ENCODE results near the gene ATP5F1A.
A peak's percentile ranks its signal among the peaks of the same experiment; 100 is the strongest.

Gene ATP5F1A

GRCh38 chr18:46051731-46052461 lies 46.2 kb downstream of the ATP5F1A start:
- TF ChIP-seq TEAD4 (IDR thresholded peaks at IDR 0.05) (no peak), TAF1 (IDR thresholded peaks at IDR 0.05; ENCODE audit: low read depth) (no peak), MAX (IDR thresholded peaks at IDR 0.05) (no peak), EGR1 (IDR thresholded peaks at IDR 0.05) (no peak), CREB1 (IDR thresholded peaks at IDR 0.05; ENCODE audit: low read depth) (no peak), RAD21 (IDR thresholded peaks at IDR 0.05; ENCODE audit: low read depth) (no peak), USF1 (IDR thresholded peaks at IDR 0.05) (no peak), FOXM1 (IDR thresholded peaks at IDR 0.05; ENCODE audit: borderline replicate concordance, low read depth) (no peak), ZBTB7A (IDR thresholded peaks at IDR 0.05; ENCODE audit: low read depth) (no peak), NFIC (IDR thresholded peaks at IDR 0.05) (no peak), TCF12 (IDR thresholded peaks at IDR 0.05; ENCODE audit: low read depth) (no peak), EP300 (IDR thresholded peaks at IDR 0.05; ENCODE audit: borderline replicate concordance) (no peak), YY1 (IDR thresholded peaks at IDR 0.05; ENCODE audit: low read depth) (no peak)

- TF ChIP-seq TCF12 (IDR thresholded peaks at IDR 0.05; ENCODE audit: low read depth) (no peak), CEBPB (IDR thresholded peaks at IDR 0.05) (peak; percentile 66)
Measured at GRCh38 chr18:46050268-46050667, 47.8 kb downstream of the ATP5F1A start.

GRCh38 chr18:46048641-46049040 lies 49.5 kb downstream of the ATP5F1A start:
- no peak for TF ChIP-seq EP300 (IDR thresholded peaks at IDR 0.05; ENCODE audit: borderline replicate concordance)
- TF ChIP-seq RAD21 (IDR thresholded peaks at IDR 0.05; ENCODE audit: low read depth): no peak
- no peak for TF ChIP-seq MAX (IDR thresholded peaks at IDR 0.05)
- TF ChIP-seq FOXM1 (IDR thresholded peaks at IDR 0.05; ENCODE audit: borderline replicate concordance, low read depth): no peak
- TF ChIP-seq ZBTB7A (IDR thresholded peaks at IDR 0.05; ENCODE audit: low read depth): no peak
- no peak for TF ChIP-seq TAF1 (IDR thresholded peaks at IDR 0.05; ENCODE audit: low read depth)

GRCh38 chr18:46046688-46047087 lies 51.4 kb downstream of the ATP5F1A start:
- TF ChIP-seq RAD21 (IDR thresholded peaks at IDR 0.05; ENCODE audit: low read depth): no peak
- no peak for TF ChIP-seq CREB1 (IDR thresholded peaks at IDR 0.05; ENCODE audit: low read depth)
- no peak for TF ChIP-seq REST (IDR thresholded peaks at IDR 0.05; ENCODE audit: low read depth)
- no peak for TF ChIP-seq USF1 (IDR thresholded peaks at IDR 0.05)
- TF ChIP-seq MAX (IDR thresholded peaks at IDR 0.05): no peak
- TF ChIP-seq YY1 (IDR thresholded peaks at IDR 0.05; ENCODE audit: low read depth): no peak
- TF ChIP-seq NFIC (IDR thresholded peaks at IDR 0.05): no peak
- TF ChIP-seq EGR1 (IDR thresholded peaks at IDR 0.05): no peak
- no peak for TF ChIP-seq ZBTB7A (IDR thresholded peaks at IDR 0.05; ENCODE audit: low read depth)
- no peak for TF ChIP-seq TAF1 (IDR thresholded peaks at IDR 0.05; ENCODE audit: low read depth)
- TF ChIP-seq FOXM1 (IDR thresholded peaks at IDR 0.05; ENCODE audit: borderline replicate concordance, low read depth): no peak
- no peak for TF ChIP-seq TCF12 (IDR thresholded peaks at IDR 0.05; ENCODE audit: low read depth)
- no peak for TF ChIP-seq TEAD4 (IDR thresholded peaks at IDR 0.05)
- no peak for TF ChIP-seq CEBPB (IDR thresholded peaks at IDR 0.05)
- no peak for TF ChIP-seq EP300 (IDR thresholded peaks at IDR 0.05; ENCODE audit: borderline replicate concordance)

GRCh38 chr18:46046126-46046525 lies 52.0 kb downstream of the ATP5F1A start:
- no peak for TF ChIP-seq USF1 (IDR thresholded peaks at IDR 0.05)
- TF ChIP-seq ZBTB7A (IDR thresholded peaks at IDR 0.05; ENCODE audit: low read depth): no peak
- TF ChIP-seq YY1 (IDR thresholded peaks at IDR 0.05; ENCODE audit: low read depth): no peak
- TF ChIP-seq CREB1 (IDR thresholded peaks at IDR 0.05; ENCODE audit: low read depth): no peak
- no peak for TF ChIP-seq EGR1 (IDR thresholded peaks at IDR 0.05)
- no peak for TF ChIP-seq FOXM1 (IDR thresholded peaks at IDR 0.05; ENCODE audit: borderline replicate concordance, low read depth)
- TF ChIP-seq MAX (IDR thresholded peaks at IDR 0.05): no peak
- TF ChIP-seq NFIC (IDR thresholded peaks at IDR 0.05): no peak
- TF ChIP-seq RAD21 (IDR thresholded peaks at IDR 0.05; ENCODE audit: low read depth): no peak
- TF ChIP-seq CEBPB (IDR thresholded peaks at IDR 0.05): no peak
- TF ChIP-seq EP300 (IDR thresholded peaks at IDR 0.05; ENCODE audit: borderline replicate concordance): no peak
- no peak for TF ChIP-seq TEAD4 (IDR thresholded peaks at IDR 0.05)
- TF ChIP-seq REST (IDR thresholded peaks at IDR 0.05; ENCODE audit: low read depth): no peak
- TF ChIP-seq TCF12 (IDR thresholded peaks at IDR 0.05; ENCODE audit: low read depth): no peak
- no peak for TF ChIP-seq TAF1 (IDR thresholded peaks at IDR 0.05; ENCODE audit: low read depth)
